HL-60 (cell line): ENCODE data around the gene UTP14C.

ENCODE experiments used
- GABPA ChIP-seq: IDR thresholded peaks from 2 replicates; pipeline ENCODE4 v1.6.1; 2012; ENCODE audit warnings: low read depth
- POLR2AphosphoS5 ChIP-seq: IDR thresholded peaks from 2 replicates; pipeline ENCODE4 v1.6.1; 2012; ENCODE audit warnings: low read depth
- SPI1 ChIP-seq: IDR thresholded peaks from 2 replicates; pipeline ENCODE4 v1.6.1; 2012; ENCODE audit warnings: low read depth, mild to moderate bottlenecking, borderline replicate concordance
- TF ChIP-seq, protein P1 (sequence below): IDR thresholded peaks from 2 replicates; pipeline ENCODE4 v1.6.1; 2012; ENCODE audit warnings: low read depth; ENCODE audit not compliant: insufficient replicate concordance
- TF ChIP-seq, protein P2 (sequence below): IDR thresholded peaks from one replicate; pipeline ENCODE4 v1.5.1; 2011; ENCODE audit warnings: low read length, control low read depth, inconsistent platforms; ENCODE audit not compliant: insufficient read depth

DNA sequence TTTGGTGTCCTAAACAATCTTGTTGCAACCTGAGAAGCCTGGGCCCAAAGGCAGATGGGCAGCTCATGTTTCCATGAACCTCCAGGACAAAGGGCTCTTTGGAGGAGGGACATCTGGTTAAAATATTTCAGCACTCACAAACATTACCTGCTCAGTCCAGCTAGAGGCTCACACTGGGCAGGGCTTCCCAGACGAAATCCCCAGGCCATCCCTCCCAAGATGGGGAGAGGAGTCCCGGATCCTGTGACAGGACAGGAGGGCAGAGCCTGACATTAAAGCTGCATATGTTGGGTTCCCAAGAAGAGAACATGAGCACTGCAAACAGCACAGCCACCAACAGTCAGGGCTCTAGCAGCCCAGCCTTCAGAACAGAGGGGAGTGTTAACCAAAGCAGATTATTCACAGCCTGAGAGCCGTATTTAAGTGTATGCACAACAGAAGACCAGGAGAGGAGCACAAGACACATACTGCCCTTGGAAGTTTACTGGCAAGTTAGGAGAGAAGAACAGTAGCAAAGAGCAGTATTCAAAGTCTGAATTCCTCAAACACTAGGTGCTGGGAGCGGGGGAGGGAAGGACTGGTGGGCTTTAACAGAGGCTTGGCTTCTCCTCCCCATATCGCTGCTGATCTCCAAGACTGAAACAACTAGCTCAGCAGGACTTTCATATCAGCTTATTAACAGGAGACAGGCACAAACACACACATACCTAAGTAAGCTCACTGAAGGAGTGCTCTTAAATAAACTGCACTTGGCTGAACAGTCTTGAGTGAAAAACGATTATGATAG, 25.6 kb upstream of the UTP14C start:
- TF ChIP-seq, protein P1, sequence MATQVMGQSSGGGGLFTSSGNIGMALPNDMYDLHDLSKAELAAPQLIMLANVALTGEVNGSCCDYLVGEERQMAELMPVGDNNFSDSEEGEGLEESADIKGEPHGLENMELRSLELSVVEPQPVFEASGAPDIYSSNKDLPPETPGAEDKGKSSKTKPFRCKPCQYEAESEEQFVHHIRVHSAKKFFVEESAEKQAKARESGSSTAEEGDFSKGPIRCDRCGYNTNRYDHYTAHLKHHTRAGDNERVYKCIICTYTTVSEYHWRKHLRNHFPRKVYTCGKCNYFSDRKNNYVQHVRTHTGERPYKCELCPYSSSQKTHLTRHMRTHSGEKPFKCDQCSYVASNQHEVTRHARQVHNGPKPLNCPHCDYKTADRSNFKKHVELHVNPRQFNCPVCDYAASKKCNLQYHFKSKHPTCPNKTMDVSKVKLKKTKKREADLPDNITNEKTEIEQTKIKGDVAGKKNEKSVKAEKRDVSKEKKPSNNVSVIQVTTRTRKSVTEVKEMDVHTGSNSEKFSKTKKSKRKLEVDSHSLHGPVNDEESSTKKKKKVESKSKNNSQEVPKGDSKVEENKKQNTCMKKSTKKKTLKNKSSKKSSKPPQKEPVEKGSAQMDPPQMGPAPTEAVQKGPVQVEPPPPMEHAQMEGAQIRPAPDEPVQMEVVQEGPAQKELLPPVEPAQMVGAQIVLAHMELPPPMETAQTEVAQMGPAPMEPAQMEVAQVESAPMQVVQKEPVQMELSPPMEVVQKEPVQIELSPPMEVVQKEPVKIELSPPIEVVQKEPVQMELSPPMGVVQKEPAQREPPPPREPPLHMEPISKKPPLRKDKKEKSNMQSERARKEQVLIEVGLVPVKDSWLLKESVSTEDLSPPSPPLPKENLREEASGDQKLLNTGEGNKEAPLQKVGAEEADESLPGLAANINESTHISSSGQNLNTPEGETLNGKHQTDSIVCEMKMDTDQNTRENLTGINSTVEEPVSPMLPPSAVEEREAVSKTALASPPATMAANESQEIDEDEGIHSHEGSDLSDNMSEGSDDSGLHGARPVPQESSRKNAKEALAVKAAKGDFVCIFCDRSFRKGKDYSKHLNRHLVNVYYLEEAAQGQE = no peak
- TF ChIP-seq POLR2AphosphoS5 = no peak
- TF ChIP-seq, protein P2, sequence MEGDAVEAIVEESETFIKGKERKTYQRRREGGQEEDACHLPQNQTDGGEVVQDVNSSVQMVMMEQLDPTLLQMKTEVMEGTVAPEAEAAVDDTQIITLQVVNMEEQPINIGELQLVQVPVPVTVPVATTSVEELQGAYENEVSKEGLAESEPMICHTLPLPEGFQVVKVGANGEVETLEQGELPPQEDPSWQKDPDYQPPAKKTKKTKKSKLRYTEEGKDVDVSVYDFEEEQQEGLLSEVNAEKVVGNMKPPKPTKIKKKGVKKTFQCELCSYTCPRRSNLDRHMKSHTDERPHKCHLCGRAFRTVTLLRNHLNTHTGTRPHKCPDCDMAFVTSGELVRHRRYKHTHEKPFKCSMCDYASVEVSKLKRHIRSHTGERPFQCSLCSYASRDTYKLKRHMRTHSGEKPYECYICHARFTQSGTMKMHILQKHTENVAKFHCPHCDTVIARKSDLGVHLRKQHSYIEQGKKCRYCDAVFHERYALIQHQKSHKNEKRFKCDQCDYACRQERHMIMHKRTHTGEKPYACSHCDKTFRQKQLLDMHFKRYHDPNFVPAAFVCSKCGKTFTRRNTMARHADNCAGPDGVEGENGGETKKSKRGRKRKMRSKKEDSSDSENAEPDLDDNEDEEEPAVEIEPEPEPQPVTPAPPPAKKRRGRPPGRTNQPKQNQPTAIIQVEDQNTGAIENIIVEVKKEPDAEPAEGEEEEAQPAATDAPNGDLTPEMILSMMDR = no peak
- TF ChIP-seq GABPA = no peak
- TF ChIP-seq SPI1 = no peak
